HG03095 (cell line): ENCODE measurements around the gene SYS1.

Source experiments
- ATAC-seq: cut with Tn5 transposase; IDR thresholded peaks from one replicate; pipeline ENCODE4 v1.9.1; 2021; ENCODE audit warnings: moderate library complexity; ENCODE audit not compliant: unreplicated experiment

SYS1 gene

GRCh38 chr20:45362804-45363610 lies at the start of gene SYS1:
SYS1 (plus strand) TSS chr20:45363156; CDS start chr20:45363532, 376 bp downstream.
- peak; percentile 69 for ATAC-seq

GRCh38 chr20:45313943-45314342 lies 49.0 kb upstream of the SYS1 start:
- no peak for ATAC-seq

- no peak for ATAC-seq
Measured at GRCh38 chr20:45315672-45316071, 47.3 kb upstream of the SYS1 start.

- no peak for ATAC-seq
Measured at GRCh38 chr20:45316150-45317080, 46.5 kb upstream of the SYS1 start.

- ATAC-seq: no peak
Measured at GRCh38 chr20:45317826-45318225, 45.1 kb upstream of the SYS1 start.

- no peak for ATAC-seq
Measured at GRCh38 chr20:45318386-45318939, 44.5 kb upstream of the SYS1 start.

GRCh38 chr20:45318948-45319347 lies 44.0 kb upstream of the SYS1 start:
- ATAC-seq: no peak

GRCh38 chr20:45320948-45321595 lies 41.9 kb upstream of the SYS1 start:
- no peak for ATAC-seq

- ATAC-seq: no peak
Measured at GRCh38 chr20:45322952-45323383, 40.0 kb upstream of the SYS1 start.

- ATAC-seq: no peak
Measured at GRCh38 chr20:45323731-45324130, 39.2 kb upstream of the SYS1 start.

- no peak for ATAC-seq
Measured at GRCh38 chr20:45325371-45325770, 37.6 kb upstream of the SYS1 start.

- ATAC-seq: no peak
Measured at GRCh38 chr20:45328451-45328850, 34.5 kb upstream of the SYS1 start.

GRCh38 chr20:45329497-45330319 lies 33.2 kb upstream of the SYS1 start:
- ATAC-seq: no peak

- no peak for ATAC-seq
Measured at GRCh38 chr20:45330476-45330875, 32.5 kb upstream of the SYS1 start.

GRCh38 chr20:45336530-45337366 lies 26.2 kb upstream of the SYS1 start:
- no peak for ATAC-seq

- ATAC-seq: no peak
Measured at GRCh38 chr20:45337367-45338120, 25.4 kb upstream of the SYS1 start.

GRCh38 chr20:45338121-45339030 lies 24.6 kb upstream of the SYS1 start:
- no peak for ATAC-seq
